Progenitor cell of endocrine pancreas (in vitro differentiated cells): Measurements from ENCODE around the gene RBKS. TPM values are rescaled to one million over a fixed set of nuclear protein-coding genes. Genes with fewer than 3 reads are reported as not detected.

Experiments used
- DNase-seq: peaks from one replicate; pipeline ENCODE4 v3.0.0; 2021; ENCODE audit warnings: low spot score; ENCODE audit not compliant: unreplicated experiment
- H3K27ac Mint-ChIP-seq: 2 replicates; pipeline ENCODE4 v1.8.0; 2021; ENCODE audit warnings: mild to moderate bottlenecking, moderate library complexity, mixed read lengths
- H3K27me3 Mint-ChIP-seq: 2 replicates; pipeline ENCODE4 v1.8.0; 2021; ENCODE audit warnings: mixed read lengths
- H3K36me3 Mint-ChIP-seq: 2 replicates; pipeline ENCODE4 v1.8.0; 2022; ENCODE audit warnings: mixed read lengths; ENCODE audit not compliant: insufficient read depth
- H3K4me1 Mint-ChIP-seq: 2 replicates; pipeline ENCODE4 v1.8.0; 2021; ENCODE audit warnings: low read depth, mixed read lengths
- H3K4me3 Mint-ChIP-seq: 2 replicates; pipeline ENCODE4 v1.8.0; 2021; ENCODE audit warnings: low read depth, mild to moderate bottlenecking, moderate library complexity, mixed read lengths
- H3K9me3 Mint-ChIP-seq: 2 replicates; pipeline ENCODE4 v1.8.0; 2021; ENCODE audit warnings: low read depth, mixed read lengths
- CTCF ChIP-seq: fragments of 200-600 bp; sonication (generic); IDR thresholded peaks from one replicate; pipeline ENCODE4 v1.5.0; 2021; ENCODE audit warnings: antibody characterized with exemption, mild to moderate bottlenecking; ENCODE audit not compliant: unreplicated experiment
- total RNA-seq: library from RNA; stranded (reverse); gene quantifications from 2 replicates; pipeline ENCODE4 v1.2.1, GENCODE V29; 2021

The RBKS gene
- total RNA-seq, 1 donor from 2014 or later: 5.4 TPM

GRCh38 chr2:27897717-27898116 lies 7.5 kb upstream of the RBKS start:
- Mint-ChIP-seq H3K9me3 (no peaks in the 10 kb centered on the region), H3K4me1 (no peaks in the 10 kb centered on the region), H3K36me3 (peaks cover 8% of the 10 kb centered on the region), H3K27ac (no peak overlapping the region), H3K27me3 (no peaks in the 10 kb centered on the region), H3K4me3 (no peak overlapping the region)
- TF ChIP-seq CTCF: no peak
- no peak for DNase-seq

DNA sequence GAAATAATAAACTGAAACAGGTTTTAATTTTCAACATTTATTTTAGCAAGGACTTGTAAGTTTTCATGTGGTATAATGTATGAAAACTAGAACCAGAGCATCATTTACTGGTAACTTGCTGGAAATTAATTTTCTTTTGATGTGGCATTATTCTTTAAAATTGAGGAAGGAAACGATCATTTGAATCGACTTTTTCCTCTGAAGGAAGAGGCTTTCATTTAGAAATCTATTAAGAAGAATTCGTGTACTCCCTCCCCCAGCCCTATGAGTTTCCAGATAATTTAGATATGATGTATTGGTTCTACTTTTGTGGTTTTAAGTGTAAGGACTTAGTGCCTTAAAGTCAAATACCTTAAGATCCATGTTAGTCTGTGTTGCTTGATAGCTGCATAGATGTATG lies 2.8 kb upstream of the RBKS start:
- Mint-ChIP-seq H3K36me3 (peaks cover 2% of the 10 kb centered on the region), H3K27ac (no peak overlapping the region), H3K9me3 (no peaks in the 10 kb centered on the region), H3K27me3 (no peaks in the 10 kb centered on the region), H3K4me1 (peaks cover 6% of the 10 kb centered on the region), H3K4me3 (no peak overlapping the region)
- no peak for DNase-seq
- TF ChIP-seq CTCF: no peak

- Mint-ChIP-seq H3K27me3 (no peaks in the 10 kb centered on the region), H3K9me3 (no peaks in the 10 kb centered on the region), H3K4me3 (peak overlapping the region; percentile 97), H3K27ac (peak overlapping the region; percentile 99), H3K36me3 (no peaks in the 10 kb centered on the region), H3K4me1 (peaks cover 6% of the 10 kb centered on the region)
- no peak for DNase-seq
- TF ChIP-seq CTCF: no peak
Observed at GRCh38 chr2:27891673-27892105, 1.5 kb upstream of the RBKS start.

- no peaks in the 10 kb centered on the region for H3K27me3 Mint-ChIP-seq
- DNase-seq: peak; percentile 37
- TF ChIP-seq CTCF: no peak
- peak overlapping the region; percentile 97 for H3K4me3 Mint-ChIP-seq
- peaks cover 6% of the 10 kb centered on the region for H3K4me1 Mint-ChIP-seq
- H3K9me3 Mint-ChIP-seq: no peaks in the 10 kb centered on the region
- peak overlapping the region; percentile 99 for H3K27ac Mint-ChIP-seq
- H3K36me3 Mint-ChIP-seq: no peaks in the 10 kb centered on the region
Observed at GRCh38 chr2:27890924-27891672, 911 bp upstream of the RBKS start.

DNA sequence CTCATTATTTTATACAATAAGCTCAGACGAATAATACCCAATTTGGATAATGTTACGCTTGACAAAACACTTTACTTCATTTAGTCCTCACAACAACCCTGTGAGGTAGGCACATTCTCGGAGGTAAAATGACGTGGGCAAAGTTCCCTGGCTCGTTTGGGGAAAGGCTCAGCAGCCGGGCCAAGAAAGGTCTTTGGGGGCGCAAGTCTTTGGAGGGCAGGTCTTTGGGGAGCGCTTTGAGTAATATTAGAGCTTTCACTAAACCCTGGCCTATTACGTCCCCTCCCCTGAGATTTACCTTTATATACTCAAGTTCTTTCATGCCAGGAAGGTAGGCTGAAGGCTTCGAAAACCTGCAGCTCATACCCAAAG lies 427 bp downstream of the RBKS start:
- Mint-ChIP-seq H3K9me3 (no peaks in the 10 kb centered on the region), H3K4me3 (peak overlapping the region; percentile 97), H3K4me1 (peaks cover 6% of the 10 kb centered on the region), H3K27ac (peak overlapping the region; percentile 100), H3K36me3 (no peaks in the 10 kb centered on the region), H3K27me3 (no peaks in the 10 kb centered on the region)
- no peak for DNase-seq
- TF ChIP-seq CTCF: no peak
